Neural progenitor cell (in vitro differentiated cells): ENCODE results near the gene GRID1.

Source experiments
- CTCF ChIP-seq: fragments of 200-600 bp; sonication (generic); IDR thresholded peaks from 2 replicates; pipeline ENCODE4 v1.5.1; 2017; ENCODE audit warnings: antibody characterized with exemption, mild to moderate bottlenecking
- EZH2 ChIP-seq: fragments of 200-600 bp; sonication (generic); IDR thresholded peaks from 2 replicates; pipeline ENCODE4 v1.6.1; 2017; ENCODE audit warnings: antibody characterized with exemption, mild to moderate bottlenecking, moderate library complexity
- EZH2phosphoT487 ChIP-seq: fragments of 200-600 bp; sonication (generic); IDR thresholded peaks from 2 replicates; pipeline ENCODE4 v1.6.1; 2017; ENCODE audit warnings: antibody characterized with exemption

GRCh38 chr10:86371691-86372090, 5.1 kb upstream of the GRID1 start:
- peak; percentile 27 for TF ChIP-seq CTCF
- TF ChIP-seq EZH2, result no peak
- TF ChIP-seq EZH2phosphoT487, result no peak
